ENCODE results near the gene NACC1.

NACC1 gene

GRCh38 chr19:13074378-13074777 lies 43.7 kb upstream of the NACC1 start:
- TF ChIP-seq, protein P1, sequence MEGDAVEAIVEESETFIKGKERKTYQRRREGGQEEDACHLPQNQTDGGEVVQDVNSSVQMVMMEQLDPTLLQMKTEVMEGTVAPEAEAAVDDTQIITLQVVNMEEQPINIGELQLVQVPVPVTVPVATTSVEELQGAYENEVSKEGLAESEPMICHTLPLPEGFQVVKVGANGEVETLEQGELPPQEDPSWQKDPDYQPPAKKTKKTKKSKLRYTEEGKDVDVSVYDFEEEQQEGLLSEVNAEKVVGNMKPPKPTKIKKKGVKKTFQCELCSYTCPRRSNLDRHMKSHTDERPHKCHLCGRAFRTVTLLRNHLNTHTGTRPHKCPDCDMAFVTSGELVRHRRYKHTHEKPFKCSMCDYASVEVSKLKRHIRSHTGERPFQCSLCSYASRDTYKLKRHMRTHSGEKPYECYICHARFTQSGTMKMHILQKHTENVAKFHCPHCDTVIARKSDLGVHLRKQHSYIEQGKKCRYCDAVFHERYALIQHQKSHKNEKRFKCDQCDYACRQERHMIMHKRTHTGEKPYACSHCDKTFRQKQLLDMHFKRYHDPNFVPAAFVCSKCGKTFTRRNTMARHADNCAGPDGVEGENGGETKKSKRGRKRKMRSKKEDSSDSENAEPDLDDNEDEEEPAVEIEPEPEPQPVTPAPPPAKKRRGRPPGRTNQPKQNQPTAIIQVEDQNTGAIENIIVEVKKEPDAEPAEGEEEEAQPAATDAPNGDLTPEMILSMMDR (IDR thresholded peaks at IDR 0.05; ENCODE audit: extremely low read depth, missing control alignments), result no peak
- no peak for DNase-seq (ENCODE audit: low spot score)

DNA sequence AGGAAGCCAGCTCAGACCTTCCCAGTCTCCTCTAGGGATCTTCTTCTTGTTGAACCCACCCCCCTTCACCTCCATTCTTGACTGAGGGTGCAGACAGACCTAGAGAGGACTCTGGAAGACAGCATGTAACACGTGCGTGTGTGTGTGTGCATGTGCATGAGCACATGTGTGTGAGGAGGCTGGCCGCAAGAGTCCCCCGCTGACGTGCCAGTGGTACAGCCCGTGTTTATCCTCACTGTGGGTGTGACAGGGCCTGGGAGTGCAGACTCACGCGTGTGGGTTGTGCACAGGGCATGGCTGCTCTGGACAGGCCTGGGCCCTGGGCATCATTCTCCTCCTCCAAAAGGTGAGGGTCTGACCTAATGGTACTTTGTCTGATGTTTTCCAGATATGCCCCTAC lies 41.7 kb upstream of the NACC1 start:
- TF ChIP-seq, protein P1 (IDR thresholded peaks at IDR 0.05; ENCODE audit: extremely low read depth, missing control alignments), result no peak
- DNase-seq (ENCODE audit: low spot score), result no peak

DNA sequence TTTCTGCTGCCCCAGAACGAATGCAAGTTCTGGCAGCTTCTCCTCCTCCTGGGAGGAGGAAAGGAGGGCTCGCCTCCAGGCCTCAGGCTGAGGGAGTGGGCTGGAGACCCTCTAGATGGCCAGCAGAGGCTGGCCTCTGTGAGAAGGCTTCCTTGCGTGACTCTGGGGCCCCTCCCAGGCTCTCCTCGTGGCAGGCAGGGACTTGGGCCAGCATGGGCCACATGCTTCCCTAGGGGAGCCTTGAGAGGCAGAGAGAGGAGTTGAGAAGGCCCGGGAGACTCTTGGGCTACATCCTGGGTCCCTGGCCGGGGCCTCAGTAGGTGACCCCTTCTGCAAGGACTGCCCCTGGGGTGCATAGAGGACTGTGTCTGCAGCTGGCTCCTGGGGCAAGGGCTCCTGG lies 41.3 kb upstream of the NACC1 start:
- TF ChIP-seq, protein P1 (IDR thresholded peaks at IDR 0.05; ENCODE audit: extremely low read depth, missing control alignments), result no peak

DNA sequence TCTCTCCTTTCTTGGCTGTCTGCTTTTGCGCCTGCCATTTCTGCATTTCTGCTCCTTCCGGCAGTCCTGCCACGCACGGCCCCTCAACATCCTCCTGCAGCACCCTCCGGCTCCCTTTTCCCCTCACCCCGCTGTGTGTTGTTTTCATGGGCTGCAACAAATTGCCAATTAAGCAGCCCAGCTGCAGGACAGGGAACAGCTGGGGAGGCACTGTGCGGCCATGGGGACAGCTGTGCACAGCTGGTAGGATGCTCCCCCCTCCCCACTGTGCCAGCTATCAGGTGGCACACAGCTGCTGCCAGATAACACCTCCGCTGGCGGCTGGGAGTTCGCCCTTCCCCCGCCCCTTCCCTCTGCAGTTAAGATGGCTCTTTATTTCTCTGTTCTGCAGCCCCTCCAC lies 40.8 kb upstream of the NACC1 start:
- no peak for DNase-seq (ENCODE audit: low spot score)
- TF ChIP-seq, protein P1 (IDR thresholded peaks at IDR 0.05; ENCODE audit: extremely low read depth, missing control alignments), result no peak

More for the DNA sequence above, 41.3 kb upstream of the NACC1 start:
- no peak for DNase-seq (ENCODE audit: low spot score)

GRCh38 chr19:13078381-13078780 lies 39.7 kb upstream of the NACC1 start:
- TF ChIP-seq, protein P1 (IDR thresholded peaks at IDR 0.05; ENCODE audit: extremely low read depth, missing control alignments), result no peak
- no peak for DNase-seq (ENCODE audit: low spot score)

GRCh38 chr19:13078897-13079541 lies 39.0 kb upstream of the NACC1 start:
- no peak for DNase-seq (ENCODE audit: low spot score)
- TF ChIP-seq, protein P1 (IDR thresholded peaks at IDR 0.05; ENCODE audit: extremely low read depth, missing control alignments), result no peak

DNA sequence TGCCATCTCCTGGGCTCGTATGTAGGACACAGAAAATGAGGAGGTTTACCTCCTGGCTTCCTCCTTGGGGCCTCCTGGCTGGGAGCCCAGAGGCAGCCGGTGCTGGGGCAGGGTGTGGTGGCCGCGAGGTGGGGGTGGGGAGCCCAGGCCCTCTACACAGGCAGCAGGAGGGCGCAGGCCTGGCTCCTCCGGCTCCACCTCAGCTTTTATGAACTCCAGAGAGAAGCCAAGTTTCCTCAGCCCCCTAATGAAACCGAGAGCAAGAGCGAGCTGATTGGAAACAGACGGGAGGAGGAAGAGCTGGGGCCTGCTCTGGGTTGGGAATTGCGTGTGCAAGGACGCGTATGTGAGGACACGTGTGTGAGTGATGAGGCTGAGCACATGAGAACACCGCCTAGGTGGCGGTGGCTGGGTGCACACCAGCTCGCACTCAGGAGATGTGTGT lies 38.5 kb upstream of the NACC1 start:
- TF ChIP-seq, protein P1 (IDR thresholded peaks at IDR 0.05; ENCODE audit: extremely low read depth, missing control alignments), result no peak
- DNase-seq (ENCODE audit: low spot score), result no peak
